ENCODE results near the gene C14orf132.
A peak's percentile ranks its signal among the peaks of the same experiment; 100 is the strongest.

DNA sequence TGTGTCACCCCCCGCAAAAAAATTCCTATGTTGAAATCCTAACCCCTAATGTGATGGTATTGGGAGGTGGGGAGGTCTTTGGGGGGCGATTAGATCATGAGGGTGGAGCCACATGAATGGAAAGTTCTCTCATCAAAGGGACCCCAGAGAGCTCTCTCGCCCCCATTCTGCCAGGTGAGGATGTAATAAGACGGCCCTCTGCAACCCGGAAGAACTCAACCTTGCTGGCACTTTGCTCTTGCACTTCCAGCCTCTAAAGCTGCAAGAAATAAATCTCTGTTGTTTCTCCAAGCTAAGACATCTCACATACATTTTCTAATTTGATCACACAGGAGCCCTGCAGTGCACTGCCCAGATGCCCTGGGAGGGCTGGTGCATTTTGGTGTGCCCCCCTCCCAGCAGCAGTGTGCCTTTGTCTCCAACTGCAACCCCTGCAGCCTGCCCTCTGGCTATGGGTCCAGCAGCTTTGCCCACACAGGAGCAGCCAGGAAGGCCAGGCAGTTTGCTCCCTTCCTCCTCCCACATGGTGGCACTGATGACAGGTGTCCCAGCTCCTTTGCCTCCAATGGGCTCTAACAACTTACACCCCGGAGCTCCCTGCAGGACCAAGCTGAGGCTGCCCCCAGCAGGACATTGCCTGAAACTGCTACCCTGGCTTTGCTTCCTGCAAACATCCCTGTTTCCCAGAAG, 59.3 kb downstream of the C14orf132 start:
- TF ChIP-seq, protein P1, sequence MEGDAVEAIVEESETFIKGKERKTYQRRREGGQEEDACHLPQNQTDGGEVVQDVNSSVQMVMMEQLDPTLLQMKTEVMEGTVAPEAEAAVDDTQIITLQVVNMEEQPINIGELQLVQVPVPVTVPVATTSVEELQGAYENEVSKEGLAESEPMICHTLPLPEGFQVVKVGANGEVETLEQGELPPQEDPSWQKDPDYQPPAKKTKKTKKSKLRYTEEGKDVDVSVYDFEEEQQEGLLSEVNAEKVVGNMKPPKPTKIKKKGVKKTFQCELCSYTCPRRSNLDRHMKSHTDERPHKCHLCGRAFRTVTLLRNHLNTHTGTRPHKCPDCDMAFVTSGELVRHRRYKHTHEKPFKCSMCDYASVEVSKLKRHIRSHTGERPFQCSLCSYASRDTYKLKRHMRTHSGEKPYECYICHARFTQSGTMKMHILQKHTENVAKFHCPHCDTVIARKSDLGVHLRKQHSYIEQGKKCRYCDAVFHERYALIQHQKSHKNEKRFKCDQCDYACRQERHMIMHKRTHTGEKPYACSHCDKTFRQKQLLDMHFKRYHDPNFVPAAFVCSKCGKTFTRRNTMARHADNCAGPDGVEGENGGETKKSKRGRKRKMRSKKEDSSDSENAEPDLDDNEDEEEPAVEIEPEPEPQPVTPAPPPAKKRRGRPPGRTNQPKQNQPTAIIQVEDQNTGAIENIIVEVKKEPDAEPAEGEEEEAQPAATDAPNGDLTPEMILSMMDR (IDR thresholded peaks at IDR 0.05), result peak in 4 of 6 experiments; percentile 32 to 49 (median 42)
- no peak for TF ChIP-seq POLR2A (IDR thresholded peaks at IDR 0.05)
